AML-193 (cell line): ENCODE data around the gene TEX53.
A peak's percentile ranks its signal among the peaks of the same experiment; 100 is the strongest.

ENCODE experiments used
- DNase-seq, 2 experiments: peaks; one replicate each; lab custom pipeline; 2025; lab: John Stamatoyannopoulos, UW

Gene TEX53

DNA sequence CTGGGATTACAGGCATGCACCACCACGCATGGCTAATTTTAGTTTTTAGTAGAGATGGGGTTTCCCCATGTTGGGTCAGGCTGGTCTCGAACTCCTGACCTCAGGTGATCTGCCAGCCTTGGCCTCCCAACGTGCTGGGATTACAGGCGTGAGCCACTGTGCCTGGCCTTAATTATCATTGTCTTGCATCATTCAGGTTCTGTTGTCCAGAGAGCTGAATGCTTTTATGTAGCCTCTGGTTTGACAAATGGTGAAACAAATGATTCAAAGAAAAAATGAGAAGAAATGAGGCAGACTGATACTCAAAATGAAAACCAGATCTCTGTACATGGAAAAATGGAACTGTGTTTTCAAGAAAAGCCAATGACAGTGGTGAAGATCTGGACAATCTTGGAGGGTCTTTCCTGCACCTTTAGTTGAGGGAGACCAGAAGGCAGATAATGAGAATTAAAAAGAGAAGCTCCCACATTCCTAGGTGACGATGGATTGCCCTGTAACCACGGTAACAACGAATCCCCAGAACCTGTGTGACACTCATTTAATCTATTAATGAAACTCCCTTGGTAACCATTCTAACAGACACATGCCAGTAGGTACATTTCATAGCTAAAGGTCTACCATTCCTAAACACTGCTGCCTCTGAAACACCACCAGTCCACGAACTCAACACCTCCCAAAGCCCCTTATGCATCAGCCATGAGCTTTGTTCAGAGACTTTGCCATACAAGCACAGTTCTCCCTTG, 22.8 kb upstream of the TEX53 start:
- no peak for DNase-seq

DNA sequence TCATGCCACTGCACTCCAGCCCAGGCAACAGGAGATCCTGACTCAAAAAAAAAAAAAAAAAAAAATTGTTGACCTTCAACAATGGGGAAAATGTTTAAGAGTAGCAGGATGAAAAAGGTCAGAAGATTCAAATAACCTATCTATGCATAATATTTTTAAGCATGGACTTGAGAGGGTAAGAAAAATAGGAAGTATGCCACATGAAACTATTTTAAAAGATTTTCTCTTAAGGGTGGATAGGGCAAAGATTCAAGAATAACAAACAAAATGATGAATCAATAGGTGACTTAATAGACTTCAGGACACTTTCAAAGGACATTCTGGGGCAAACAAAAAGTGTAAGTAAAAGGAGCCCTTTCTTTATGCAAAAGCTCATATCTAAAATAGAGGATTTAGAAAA, 21.2 kb upstream of the TEX53 start:
- DNase-seq: no peak

DNA sequence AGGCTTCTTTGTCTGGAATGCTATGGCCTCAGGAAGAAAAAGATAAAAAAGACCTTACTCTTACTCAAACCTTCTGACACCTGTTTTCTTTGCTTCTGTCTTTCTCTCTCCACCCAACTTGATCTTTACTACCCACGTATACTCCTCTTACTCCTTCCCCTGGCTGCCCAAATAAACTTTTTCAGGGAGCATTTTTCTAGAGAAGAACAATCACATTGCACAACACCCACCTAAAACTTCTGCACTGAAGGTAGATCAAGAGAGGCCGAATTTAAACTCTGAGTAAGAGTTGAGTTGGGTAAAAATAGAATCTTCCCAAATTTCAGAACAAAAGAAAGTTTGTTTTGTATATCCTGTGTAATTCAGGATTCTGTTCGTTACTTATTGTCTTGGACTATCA, 20.5 kb upstream of the TEX53 start:
- DNase-seq: no peak

DNA sequence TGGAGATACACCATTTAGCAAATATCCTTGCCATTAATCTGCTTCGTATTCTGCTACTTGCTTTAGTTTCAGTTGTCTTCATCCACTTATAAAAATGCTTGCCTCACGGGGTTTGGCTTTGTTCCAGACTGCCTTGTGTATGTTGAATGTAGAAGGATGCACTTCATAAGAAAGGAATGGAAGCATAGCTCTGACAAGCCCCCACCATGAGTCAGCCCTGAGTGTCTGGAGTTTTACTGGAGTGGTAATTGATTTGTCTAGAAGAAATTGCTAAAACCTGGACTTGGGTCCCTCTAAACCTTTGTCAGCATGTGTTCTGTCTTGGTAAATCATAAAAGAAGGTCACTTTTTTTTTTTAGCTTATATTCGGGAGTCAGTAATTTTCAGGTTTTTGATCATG, 19.8 kb upstream of the TEX53 start:
- no peak for DNase-seq

DNA sequence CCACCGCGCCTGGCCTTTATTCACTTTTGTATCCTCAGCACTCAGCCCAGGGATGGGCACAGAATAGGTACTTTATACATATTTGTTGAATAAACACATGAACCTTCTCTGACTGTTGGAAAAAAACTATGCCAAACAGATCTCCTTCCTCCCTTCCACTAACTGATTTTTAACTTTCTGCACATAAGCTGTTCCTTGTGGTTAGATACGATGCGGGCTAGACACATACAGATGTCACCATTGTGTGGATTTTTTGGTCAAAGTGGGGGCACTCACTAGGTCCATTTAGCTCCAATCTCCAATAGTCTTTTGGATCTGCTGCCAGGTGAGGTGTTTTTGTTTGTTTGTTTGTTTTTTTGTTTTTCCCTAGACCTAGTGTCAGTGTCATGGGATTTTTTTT, 19.3 kb upstream of the TEX53 start:
- DNase-seq: no peak

DNA sequence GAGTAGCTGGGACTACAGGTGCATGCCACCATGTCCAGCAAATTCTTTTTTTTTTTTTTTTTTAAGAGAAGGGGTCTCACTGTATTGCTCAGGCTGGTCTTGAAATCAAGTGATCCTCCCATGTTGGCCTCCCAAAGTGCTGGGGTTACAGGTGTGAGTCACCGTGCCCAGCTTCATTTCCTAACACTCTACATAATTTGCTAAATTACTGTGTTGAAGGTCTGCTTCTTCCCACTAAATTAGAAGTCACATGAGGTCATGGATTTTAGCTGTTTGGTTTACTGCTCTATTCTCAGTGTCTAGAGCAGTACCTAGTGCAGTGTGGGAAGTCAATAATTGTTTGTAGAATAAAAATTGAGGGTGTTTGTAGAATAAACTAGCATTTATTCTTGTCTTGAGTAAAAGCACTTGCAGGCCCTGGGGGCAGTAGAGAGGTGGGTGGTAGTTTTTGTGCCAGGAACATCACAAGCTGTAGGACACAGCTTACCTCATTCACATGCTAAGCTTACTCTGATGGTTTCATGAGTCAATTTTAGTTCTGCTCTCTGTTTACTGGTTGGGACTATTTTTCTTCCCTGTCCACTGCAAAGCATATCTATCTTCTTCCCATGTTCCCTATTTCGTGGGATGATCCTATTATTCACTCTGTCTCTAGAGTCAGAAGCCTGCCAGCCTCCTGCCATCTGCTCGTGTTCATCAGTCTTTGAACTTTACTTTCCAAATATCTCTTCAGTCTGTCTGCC, 17.4 kb upstream of the TEX53 start:
- no peak for DNase-seq

DNA sequence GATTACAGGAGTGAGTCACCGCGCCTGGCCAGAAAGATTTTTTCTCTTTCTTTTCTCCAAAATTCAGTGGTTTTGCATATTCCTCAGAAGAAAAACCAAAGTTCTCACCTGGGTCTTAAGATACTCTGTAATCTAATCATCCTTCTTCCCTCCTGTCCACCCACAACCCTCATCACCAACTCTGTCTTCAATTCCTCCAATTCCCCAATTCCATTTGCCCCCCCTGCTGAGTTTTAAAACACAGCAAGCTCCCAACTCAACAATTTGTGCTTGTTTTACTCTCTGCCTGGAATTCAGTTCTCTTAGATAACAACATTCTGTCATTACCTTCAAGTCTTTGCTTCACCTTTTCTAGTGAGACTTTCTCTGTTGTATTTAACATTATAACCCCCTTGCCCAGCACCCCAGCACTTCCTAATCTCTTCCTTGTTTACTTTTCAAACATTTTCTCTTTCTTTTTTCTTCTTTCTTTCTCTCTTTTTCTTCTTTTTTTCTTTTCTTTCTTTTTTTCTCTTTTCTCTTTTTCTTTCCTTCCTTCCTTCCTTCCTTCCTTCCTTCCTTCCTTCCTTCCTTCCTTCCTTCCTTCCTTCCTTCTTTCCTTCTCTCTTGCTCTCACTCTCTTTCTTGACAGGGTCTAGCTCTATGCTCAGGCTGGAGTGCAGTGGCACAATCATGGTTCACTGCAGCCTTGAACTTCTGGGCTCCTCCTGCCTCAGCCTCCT, 16.6 kb upstream of the TEX53 start:
- no peak for DNase-seq

DNA sequence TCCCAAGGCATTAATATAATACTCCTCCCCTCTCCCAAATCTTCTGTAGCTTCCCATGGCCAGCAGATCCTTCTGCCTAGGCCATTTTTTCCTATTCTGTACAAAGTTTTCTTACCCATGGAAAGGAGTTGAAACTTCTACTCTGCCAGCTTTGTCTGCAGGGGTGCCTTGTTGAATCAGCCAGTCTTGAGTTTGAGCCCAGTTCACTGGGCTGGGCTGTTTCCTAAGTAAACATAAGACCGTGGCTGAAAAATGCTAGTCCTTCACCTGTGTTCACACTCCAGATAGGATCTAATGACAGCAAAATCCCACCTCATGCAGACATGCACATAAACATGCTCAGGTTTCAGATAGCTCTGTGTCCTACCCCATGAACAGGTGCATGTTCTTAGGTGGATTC, 14.0 kb upstream of the TEX53 start:
- DNase-seq: no peak

DNA sequence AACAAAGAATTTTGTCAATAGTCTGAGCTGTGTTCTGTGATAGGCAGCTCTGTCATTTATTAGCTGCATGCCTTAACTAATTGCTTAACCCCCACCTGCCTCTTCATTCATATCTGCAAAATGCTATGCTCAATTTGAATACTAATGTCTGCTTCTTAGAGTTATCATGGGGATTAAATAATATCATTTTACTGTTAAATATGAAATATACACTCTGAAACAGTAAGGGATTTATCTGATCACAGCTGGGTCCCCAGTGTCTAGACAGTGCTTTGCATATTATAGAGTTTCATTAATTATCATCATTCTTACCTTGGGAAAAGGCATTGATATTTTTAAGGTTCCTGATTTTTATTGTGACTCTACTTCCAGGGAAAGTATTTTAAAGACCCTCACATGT, 12.4 kb upstream of the TEX53 start:
- no peak for DNase-seq

DNA sequence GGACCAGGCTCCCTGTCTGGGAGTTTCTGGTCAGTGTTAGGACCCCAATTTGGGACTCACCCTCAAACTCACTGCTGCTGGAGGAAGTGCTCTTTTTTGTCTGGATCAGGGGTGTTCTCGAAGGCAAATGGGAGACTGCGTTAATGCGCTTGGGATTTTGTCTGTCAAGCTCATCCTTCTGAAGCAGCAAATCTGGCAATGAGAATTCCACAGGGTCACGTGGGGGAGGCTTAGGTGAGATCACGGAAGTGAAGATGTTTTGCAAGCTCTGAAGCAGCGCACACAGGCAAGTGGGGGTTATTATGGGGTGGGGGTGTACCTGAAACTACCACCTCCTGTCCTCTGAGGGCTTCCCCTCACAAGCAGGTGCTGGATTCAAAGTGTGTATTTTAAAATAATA, 10.5 kb upstream of the TEX53 start:
- DNase-seq: no peak

DNA sequence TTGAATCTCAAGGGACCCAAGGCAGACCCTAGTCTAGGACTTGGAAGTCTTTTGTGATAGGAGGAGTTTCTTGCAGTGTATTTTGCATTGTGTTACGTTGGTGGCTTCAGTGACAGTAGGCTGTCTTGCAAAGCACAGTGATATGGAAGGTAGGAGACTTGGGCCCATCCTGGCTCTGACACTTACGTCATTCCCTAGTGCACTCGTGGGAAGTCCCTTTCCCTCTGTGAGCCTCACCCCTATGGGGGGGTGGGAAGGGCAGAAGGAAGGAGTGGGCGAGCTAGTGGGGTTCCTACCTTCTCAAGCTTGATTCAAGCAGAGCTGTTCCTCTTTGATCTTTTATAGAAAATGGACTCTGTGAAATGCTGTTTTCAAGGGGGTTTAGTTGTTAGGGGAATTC, 9.2 kb upstream of the TEX53 start:
- no peak for DNase-seq

DNA sequence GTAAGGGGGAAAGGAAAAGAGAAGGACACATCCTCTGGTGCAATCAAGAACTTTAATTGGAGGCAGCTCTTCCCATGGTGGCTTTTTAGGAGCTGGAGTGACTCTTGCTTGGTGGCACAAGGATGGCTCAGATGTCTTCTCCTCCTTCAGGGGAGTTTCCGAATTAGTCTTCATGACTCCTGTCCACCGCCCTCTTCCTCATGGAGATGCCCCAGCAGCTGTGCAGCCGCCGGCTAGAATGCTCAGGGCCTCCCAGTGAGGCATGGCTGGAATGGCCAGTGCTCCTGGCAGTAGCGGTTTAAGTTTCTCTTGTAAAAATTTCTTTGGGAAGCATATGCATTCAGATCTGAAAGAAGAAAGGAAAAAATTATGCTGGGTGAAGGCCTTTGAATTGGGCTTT, 8.8 kb upstream of the TEX53 start:
- no peak for DNase-seq

DNA sequence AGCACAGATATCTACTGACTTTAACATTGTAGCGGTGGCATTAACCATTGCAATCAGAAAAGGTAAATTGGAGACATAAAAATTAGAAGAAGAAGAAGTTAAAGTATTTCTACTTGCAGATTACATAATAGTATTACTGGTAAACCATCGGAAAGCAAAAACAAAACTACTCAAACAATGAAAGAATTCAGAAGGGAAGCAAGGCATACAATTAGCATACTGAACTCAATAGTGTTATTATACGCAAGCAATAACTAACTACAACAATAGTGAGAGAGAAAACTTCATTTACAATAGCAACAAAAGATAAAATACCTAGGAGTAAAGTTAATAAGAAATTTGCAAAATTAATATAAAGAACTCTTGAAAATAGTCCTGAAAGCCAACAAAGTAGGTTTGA, 6.6 kb upstream of the TEX53 start:
- DNase-seq: no peak

DNA sequence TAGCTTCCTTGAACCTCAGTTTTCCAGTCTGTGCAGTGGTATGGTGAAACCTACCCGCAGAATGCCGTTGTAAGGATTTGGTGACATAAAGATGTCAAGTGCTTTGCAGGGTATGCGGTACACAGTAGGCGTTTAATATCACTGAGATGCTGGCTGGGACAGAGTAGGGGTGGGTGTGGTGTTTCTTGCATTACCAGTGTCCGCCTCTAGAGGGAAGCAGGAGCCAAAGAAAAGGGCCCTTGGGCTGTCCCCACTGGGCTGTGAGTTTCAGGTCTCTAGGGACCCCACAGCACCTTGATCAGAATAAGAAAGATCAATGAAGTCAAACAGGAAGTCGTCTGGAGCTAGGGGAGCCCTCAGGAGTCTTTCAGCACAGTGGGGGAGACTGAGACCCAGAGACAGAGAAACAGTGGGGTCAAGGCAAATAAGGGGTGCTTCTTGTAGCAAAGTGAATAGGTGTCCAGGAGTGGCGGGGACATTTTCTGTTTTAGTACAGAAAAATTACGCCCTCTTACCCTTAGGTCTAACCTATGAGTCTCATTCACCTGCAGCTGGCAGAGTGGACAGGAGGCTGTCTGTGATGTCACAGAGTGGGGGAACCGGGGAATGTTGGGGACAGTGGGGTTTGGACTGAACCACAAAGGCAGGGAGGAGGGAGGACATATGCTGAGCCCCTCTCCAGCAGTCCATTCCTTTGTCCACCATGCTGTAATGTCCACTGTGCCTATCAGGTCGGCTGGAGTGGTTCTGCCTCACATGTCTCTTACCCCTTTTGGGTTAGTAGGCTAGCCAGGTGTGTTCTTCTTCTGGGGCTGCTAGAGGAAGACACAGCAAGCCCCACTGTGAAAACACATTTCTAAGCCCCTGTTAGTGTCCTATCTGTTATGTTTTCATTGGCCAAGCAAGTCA, 4.7 kb upstream of the TEX53 start:
- peak in 1 of 2 experiments; percentile 27 for DNase-seq

DNA sequence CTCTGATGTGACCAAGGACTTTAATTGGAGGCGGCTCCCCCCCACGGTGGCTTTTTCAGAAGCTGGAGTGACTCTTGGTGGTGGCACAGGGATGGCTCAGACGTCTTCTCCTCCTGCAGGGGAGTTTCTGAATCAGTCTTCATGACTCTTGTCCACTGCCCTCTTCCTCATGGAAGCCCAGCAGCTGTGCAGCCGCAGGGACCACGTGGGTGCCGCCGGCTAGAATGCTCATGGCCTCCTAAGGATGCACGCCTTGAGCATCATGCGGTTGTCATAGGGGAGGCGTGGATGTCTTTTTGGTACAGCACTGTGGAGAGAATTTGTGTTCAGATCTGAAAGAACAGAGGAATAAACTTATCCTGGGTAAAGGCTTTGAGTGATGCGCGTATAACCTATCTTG, 1.3 kb downstream of the TEX53 start:
- no peak for DNase-seq

DNA sequence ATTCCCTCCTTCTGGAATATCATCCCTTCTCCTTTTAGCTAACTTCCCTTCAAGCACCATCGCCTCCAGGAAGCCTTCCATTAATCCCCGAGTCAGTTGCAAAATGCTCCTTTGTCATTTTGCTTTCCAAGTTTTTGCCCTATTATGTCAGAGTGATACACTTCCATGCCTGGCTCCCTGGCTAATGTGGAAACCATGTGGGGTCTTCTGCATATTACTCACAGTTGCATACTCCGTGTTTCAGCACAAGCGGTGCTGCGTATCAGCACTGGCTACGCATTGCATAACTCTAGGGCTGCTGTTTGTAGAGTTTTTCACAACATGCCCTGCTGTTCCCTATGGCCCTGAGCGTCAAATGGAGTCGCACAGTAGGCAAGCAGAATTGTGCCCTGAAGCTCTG, 1.9 kb downstream of the TEX53 start:
- no peak for DNase-seq

DNA sequence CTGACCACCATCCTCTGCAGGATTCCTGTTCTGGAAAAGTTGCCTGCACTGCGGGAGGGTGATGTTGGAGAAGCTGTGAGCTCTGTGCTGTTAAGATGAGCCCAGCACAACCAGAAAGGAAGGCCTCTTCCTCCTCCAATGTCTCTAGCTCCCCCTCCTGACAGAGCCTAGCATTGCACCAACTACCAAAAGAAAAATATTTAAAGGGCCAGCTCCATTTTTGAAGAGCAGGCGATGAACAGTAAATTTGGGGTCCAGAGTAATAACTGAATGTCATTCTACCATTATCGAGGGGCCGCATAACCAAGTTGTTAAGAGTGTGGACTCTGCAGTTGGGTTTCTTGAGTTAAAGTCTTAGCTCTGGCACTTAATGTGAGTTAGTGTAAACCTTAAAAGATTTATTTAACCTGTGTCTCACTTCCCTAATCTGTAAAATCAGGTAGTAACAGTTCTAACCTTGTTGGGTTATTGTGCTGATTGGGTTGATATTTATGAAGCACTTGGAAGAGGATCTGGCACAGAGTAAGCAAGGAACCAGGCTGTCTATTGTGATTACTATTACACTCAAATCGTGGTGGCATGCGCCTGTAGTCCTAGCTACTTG, 3.9 kb downstream of the TEX53 start:
- DNase-seq: peak; percentile 65 to 67

DNA sequence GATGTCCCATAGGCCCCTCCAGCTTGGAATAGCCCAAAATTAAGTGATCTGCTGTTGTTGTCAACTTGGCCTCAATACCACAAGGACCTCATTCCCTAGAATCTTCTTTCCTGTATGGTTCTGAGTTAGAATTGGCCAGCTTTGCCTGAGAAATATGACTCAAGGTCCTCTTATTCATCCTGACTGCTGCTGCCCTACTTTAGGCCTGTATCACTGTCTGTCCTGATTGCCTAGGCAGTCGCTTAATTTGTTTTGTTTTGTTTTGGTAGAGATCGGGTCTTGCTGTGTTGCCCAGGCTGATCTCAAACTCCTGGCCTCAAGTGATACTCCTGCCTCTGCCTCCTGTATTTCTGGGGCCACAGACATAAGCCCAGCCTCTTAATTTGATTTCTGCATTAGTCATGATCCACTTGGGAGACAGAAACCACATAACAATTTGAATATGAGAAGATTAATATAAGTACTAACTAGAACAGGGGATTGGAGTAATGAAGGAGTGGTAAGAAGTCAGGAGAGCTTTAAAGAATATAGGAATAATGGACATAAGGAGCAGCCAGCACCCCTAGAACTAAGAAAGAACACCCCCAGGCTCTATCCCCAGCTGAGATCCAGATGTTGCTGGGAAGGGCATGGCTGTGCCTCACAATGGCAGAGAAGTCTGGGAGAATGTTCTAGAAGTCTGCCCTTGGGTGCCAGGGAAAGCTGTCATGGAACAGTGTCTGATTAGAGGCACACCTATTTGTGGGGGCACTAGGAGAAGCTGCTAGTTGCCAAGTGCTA, 4.6 kb downstream of the TEX53 start:
- no peak for DNase-seq

DNA sequence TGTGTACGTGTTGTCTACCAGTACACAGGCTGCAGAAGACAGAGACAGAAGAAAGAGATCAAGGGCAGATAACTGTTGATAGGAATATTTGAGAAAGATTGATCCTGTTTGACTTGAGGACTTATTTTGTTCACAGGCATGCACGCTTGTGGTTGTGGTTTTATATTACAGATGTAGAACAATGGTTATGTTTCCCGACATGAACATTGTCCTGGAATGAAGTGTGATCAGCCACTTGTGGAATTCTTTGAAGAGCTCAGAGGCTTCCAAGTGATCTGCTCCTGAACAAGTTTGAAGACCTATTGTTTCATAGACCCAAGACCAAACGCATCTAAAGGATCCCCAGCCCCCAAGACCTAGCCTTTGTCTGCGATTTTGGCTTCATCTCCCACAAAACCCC, 13.7 kb downstream of the TEX53 start:
- DNase-seq: no peak

DNA sequence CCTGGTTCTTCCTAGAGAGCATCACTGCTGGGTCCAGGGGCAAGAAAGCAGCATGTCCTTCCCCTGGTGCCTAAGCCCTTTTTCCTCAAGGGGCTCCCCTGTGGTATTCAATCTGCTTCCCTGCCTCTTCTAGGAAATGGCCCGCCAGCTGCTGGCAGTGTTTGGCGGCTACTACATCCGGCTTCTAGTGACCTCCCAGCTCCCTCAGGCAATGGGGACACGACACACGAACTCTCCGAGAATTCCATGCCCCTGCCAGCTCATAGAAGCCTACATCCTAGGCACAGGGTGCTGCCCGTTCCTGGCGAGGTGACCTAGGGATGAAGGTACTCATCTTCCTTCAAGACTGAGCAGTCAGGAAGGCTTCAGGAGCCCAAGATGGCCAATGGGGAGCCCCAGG, 14.6 kb downstream of the TEX53 start:
- DNase-seq: no peak

DNA sequence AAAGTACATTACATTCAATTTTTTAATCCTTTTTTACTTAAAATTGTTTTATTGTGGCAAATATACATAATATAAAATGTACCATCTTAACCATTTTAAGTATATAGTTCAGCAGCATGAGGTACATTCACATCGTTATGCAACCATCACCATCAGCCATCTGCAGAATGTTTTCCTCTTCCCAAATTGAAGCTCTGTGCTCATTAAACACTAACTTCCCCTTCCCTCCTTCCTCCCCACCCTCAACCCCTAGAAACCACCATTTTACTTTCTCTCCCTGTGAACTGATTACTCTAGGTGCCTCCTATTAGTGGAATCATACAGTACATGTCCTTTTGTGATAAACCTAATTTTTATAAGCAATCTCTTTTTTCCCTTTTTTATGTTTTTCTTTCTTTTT, 15.6 kb downstream of the TEX53 start:
- peak; percentile 65 to 78 for DNase-seq
